ENCODE results near the gene SAMD8. TPM values are rescaled to one million over a fixed set of nuclear protein-coding genes. Genes with fewer than 3 reads are reported as not detected.
"Not testable (repeated sequence)": the region's sequence is repeated elsewhere in the genome, so short reads cannot be mapped to it uniquely, and the experiment has no call there.

SAMD8 gene
- total RNA-seq, 4 donors from 2014 or later: 19.9 to 36.8 (median 28.4) TPM

GRCh38 chr10:75191821-75192568 is 80.5 kb downstream of the SAMD8 start:
- WGBS, 2 donors: 50 to 57% methylated on average over 10 of the region's 10 CpGs
- no peaks in the 10 kb centered on the region for H3K36me3 ChIP-seq
- intact Hi-C loops (cut with DNase I): no loop called here
- no peak overlapping the region for H3K4me3 ChIP-seq (replicated peaks in 1 of 3)
- H3K27me3 ChIP-seq: no peaks in the 10 kb centered on the region
- H3K27ac ChIP-seq: peak overlapping the region in 2 of 3 donors; percentile 31 to 39
- peaks cover 7 to 16% of the 10 kb centered on the region in 2 donors for H3K4me1 ChIP-seq
- TF ChIP-seq POLR2A (IDR thresholded peaks at IDR 0.05): no peak
- TF ChIP-seq, protein P1, sequence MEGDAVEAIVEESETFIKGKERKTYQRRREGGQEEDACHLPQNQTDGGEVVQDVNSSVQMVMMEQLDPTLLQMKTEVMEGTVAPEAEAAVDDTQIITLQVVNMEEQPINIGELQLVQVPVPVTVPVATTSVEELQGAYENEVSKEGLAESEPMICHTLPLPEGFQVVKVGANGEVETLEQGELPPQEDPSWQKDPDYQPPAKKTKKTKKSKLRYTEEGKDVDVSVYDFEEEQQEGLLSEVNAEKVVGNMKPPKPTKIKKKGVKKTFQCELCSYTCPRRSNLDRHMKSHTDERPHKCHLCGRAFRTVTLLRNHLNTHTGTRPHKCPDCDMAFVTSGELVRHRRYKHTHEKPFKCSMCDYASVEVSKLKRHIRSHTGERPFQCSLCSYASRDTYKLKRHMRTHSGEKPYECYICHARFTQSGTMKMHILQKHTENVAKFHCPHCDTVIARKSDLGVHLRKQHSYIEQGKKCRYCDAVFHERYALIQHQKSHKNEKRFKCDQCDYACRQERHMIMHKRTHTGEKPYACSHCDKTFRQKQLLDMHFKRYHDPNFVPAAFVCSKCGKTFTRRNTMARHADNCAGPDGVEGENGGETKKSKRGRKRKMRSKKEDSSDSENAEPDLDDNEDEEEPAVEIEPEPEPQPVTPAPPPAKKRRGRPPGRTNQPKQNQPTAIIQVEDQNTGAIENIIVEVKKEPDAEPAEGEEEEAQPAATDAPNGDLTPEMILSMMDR (IDR thresholded peaks at IDR 0.05): no peak
- peak; percentile 38 to 49 for DNase-seq
- H3K9me3 ChIP-seq: no peaks in the 10 kb centered on the region

DNA sequence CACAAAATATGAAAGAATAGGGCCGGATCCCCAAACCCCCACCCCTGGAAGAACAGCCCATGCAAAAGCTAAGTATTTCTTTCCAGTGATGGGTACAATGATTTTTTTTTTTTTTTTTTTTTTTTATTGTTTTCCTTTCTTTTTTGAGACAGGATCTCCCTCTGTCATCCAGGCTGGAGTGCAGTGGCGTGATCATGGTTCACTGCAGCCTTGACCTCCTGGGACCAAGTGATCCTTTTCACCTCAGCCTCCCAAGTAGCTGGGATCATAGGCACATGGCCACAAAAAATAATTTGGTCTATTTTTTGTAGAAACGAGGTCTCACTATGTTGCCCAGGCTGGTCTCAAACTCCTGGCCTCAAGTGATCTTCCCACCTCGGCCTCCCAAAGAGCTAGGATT is 83.2 kb downstream of the SAMD8 start:
- H3K4me1 ChIP-seq: peaks cover 0 to 10% of the 10 kb centered on the region in 2 donors
- H3K9me3 ChIP-seq; H3K36me3 ChIP-seq; DNase-seq; H3K4me3 ChIP-seq (replicated peaks in 1 of 3); intact Hi-C loops (cut with DNase I); H3K27ac ChIP-seq; H3K27me3 ChIP-seq: not testable (repeated sequence)
- WGBS, 2 donors: 94 to 95% methylated on average over 4 of the region's 4 CpGs

- intact Hi-C loops (cut with DNase I): no loop called here
- Histone ChIP-seq H3K4me1 (peaks cover 0 to 10% of the 10 kb centered on the region in 2 donors), H3K27me3 (no peaks in the 10 kb centered on the region), H3K9me3 (no peaks in the 10 kb centered on the region), H3K36me3 (no peaks in the 10 kb centered on the region), H3K27ac (no peak overlapping the region), H3K4me3 (replicated peaks in 1 of 3) (no peak overlapping the region)
- WGBS, 2 donors: 94 to 97% methylated on average over 6 of the region's 6 CpGs
- no peak for TF ChIP-seq POLR2A (IDR thresholded peaks at IDR 0.05)
- TF ChIP-seq, protein P1 (IDR thresholded peaks at IDR 0.05): no peak
- DNase-seq: no peak
Measured at GRCh38 chr10:75195035-75195763, 83.7 kb downstream of the SAMD8 start.

- Histone ChIP-seq H3K36me3 (no peaks in the 10 kb centered on the region), H3K9me3 (no peaks in the 10 kb centered on the region), H3K27ac (no peak overlapping the region), H3K4me3 (replicated peaks in 1 of 3) (no peak overlapping the region), H3K27me3 (no peaks in the 10 kb centered on the region), H3K4me1 (peaks cover 0 to 6% of the 10 kb centered on the region in 2 donors)
- intact Hi-C loops (cut with DNase I): no loop called here
- no peak for DNase-seq
- WGBS, 2 donors: 89 to 90% methylated on average over 3 of the region's 3 CpGs
- TF ChIP-seq, protein P1 (IDR thresholded peaks at IDR 0.05): no peak
- no peak for TF ChIP-seq POLR2A (IDR thresholded peaks at IDR 0.05)
Measured at GRCh38 chr10:75197066-75197465, 85.6 kb downstream of the SAMD8 start.

GRCh38 chr10:75197906-75198305 is 86.5 kb downstream of the SAMD8 start:
- Histone ChIP-seq H3K27ac (no peak overlapping the region), H3K4me3 (replicated peaks in 1 of 3) (no peak overlapping the region), H3K4me1 (peaks cover 0 to 3% of the 10 kb centered on the region in 2 donors), H3K27me3 (no peaks in the 10 kb centered on the region), H3K9me3 (no peaks in the 10 kb centered on the region), H3K36me3 (no peaks in the 10 kb centered on the region)
- intact Hi-C loops (cut with DNase I): no loop called here
- DNase-seq: no peak
- 91% methylated on average over 2 of the region's 2 CpGs for WGBS, 2 donors
- TF ChIP-seq, protein P1 (IDR thresholded peaks at IDR 0.05): no peak
- TF ChIP-seq POLR2A (IDR thresholded peaks at IDR 0.05): no peak

DNA sequence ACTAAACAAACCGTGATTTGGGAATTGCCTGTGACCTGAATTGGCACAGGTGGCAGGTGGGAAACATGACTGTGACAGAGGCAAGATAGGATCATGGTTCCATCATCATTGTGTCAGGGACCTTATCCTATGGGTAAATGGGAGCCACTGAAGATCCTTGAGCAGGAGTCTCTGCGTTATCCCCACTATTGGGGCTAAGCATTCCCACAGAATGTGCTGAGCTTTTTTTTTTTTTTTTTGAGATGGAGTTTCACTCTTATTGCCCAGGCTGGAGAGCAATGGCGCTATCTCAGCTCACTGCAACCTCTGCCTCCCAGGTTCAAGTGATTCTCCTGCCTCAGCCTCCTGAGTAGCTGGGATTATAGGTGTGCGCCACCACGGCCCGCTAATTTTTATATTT is 88.5 kb downstream of the SAMD8 start:
- H3K4me1 ChIP-seq; H3K27ac ChIP-seq; DNase-seq; H3K9me3 ChIP-seq; H3K27me3 ChIP-seq; intact Hi-C loops (cut with DNase I); H3K36me3 ChIP-seq; H3K4me3 ChIP-seq (replicated peaks in 1 of 3): not testable (repeated sequence)
- WGBS, 2 donors: 84 to 98% methylated on average over 6 of the region's 6 CpGs

Data from thyroid gland (tissue), 4 donors.